ENCODE results near the gene TREML2.

TREML2 gene

DNA sequence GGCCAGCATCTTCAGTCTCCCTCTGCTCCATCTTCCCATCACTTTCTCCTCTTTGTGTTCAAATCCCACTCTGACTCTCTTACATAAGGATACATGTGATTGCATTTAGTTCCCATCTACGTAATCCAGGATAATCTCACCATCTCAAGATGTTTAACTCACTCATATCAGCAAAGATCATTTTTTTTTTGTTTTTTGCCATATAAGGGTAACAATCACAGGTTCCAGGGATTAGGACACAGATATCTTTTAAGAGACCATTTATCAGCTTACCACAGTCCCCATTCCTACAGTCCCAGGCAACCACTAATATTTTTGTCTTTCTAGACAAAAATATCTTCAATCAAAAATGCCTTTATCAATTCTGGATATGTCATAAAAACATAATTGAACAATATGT, 3.2 kb upstream of the TREML2 start:
- ChIA-PET POLR2A (no interaction called here), CTCF (interaction anchor here (1.5 to 2.0 kb wide), 2 partner anchors 22 to 75 kb away, joined by 3 to 4 read pairs; no protein-coding TSS in a partner anchor)
- H3K4me3 ChIP-seq (ENCODE audit: low read depth, low read length) = no peak overlapping the region
- no peak overlapping the region for H3K27ac ChIP-seq (ENCODE audit: extremely low read depth, low read depth, low read length)
- no peaks in the 10 kb centered on the region for H3K9me3 ChIP-seq (ENCODE audit: control insufficient read depth, insufficient read depth, low read depth, low read length)
- no peaks in the 10 kb centered on the region for H3K4me1 ChIP-seq (ENCODE audit: control insufficient read depth, insufficient read depth, low read length)
- TF ChIP-seq ZNF132 (tag by site-specific recombination; IDR thresholded peaks at IDR 0.05; ENCODE audit: borderline replicate concordance) (no peak), ZFP69B (tag by site-specific recombination; IDR thresholded peaks at IDR 0.05) (no peak), KLF8 (tag by site-specific recombination; IDR thresholded peaks at IDR 0.05) (no peak)
- TF ChIP-seq, protein P1, sequence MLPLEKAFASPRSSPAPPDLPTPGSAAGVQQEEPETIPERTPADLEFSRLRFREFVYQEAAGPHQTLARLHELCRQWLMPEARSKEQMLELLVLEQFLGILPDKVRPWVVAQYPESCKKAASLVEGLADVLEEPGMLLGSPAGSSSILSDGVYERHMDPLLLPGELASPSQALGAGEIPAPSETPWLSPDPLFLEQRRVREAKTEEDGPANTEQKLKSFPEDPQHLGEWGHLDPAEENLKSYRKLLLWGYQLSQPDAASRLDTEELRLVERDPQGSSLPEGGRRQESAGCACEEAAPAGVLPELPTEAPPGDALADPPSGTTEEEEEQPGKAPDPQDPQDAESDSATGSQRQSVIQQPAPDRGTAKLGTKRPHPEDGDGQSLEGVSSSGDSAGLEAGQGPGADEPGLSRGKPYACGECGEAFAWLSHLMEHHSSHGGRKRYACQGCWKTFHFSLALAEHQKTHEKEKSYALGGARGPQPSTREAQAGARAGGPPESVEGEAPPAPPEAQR (tag by site-specific recombination; IDR thresholded peaks at IDR 0.05) = no peak
- no peaks in the 10 kb centered on the region for H3K36me3 ChIP-seq (ENCODE audit: control insufficient read depth in 2 of 2, insufficient read depth in 1 of 2, low read length in 2 of 2)

DNA sequence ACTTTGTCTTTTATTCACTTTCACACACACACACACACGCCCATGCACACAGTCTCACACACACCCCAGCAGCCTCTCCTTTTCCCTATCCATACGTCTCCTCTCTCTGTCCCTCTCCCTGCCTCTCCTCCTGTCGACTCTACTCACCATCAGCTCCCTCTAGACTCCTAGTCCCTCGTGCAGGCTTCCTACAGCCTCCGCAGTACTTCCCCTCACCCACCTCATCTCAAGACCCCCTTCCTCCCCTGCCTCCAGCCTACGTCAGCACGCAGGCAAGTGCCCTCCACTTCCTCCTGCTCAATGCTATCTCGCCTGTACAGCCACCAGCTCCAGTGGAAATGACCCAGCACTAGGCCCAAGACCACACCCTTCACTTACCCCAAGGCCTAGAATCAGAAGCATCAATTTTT, 820 bp upstream of the TREML2 start:
- no peaks in the 10 kb centered on the region for H3K4me1 ChIP-seq (ENCODE audit: control insufficient read depth, insufficient read depth, low read length)
- no peak overlapping the region for H3K27ac ChIP-seq (ENCODE audit: extremely low read depth, low read depth, low read length)
- H3K9me3 ChIP-seq (ENCODE audit: control insufficient read depth, insufficient read depth, low read depth, low read length) = no peaks in the 10 kb centered on the region
- CTCF ChIA-PET = interaction anchor here (0.7 to 1.6 kb wide), 4 partner anchors 10 to 844 kb away, joined by 3 to 6 read pairs (median 4); partner anchors contain the start of gene TREML4
- TF ChIP-seq ZNF473 (tag by site-specific recombination; IDR thresholded peaks at IDR 0.05) (0 out of 2 replicates have a peak, but pooled peaks have one; percentile 40), ZNF184 (tag by site-specific recombination; IDR thresholded peaks at IDR 0.05) (no peak)
- no peaks in the 10 kb centered on the region for H3K36me3 ChIP-seq (ENCODE audit: control insufficient read depth in 2 of 2, insufficient read depth in 1 of 2, low read length in 2 of 2)
- H3K4me3 ChIP-seq (ENCODE audit: low read depth, low read length) = no peak overlapping the region
- POLR2A ChIA-PET = no interaction called here

DNA sequence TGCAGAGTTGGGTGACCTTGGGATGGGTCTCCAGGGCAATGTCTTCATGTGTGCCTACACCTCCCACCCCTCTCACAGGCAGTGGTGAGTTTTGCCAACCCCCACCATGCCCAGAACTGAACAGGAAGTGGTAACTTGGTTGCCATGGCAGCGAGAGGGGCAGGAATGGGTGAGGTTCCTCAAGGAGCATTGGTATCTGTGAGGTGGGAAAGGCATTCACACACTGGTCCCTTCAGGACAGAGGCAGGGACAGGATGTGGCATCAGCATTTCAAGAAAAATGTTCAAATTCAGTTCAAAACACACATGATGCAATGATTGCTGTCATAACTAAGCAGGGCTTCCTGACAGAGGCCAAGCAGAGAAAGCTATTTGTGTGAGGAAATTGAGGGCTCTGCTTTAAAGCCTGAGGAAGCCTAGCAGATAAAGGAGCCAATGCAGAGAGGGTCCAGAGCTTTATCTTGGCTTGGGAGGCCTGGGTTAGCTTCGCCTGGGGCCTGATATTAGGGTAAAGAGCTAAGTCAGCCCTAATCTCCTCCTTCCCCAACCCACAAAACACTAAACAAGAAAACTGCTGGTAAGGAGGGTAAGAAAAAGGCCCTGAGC, 551 bp downstream of the TREML2 start:
- Histone ChIP-seq H3K27ac (ENCODE audit: extremely low read depth, low read depth, low read length) (no peak overlapping the region), H3K4me3 (ENCODE audit: low read depth, low read length) (no peak overlapping the region)

DNA sequence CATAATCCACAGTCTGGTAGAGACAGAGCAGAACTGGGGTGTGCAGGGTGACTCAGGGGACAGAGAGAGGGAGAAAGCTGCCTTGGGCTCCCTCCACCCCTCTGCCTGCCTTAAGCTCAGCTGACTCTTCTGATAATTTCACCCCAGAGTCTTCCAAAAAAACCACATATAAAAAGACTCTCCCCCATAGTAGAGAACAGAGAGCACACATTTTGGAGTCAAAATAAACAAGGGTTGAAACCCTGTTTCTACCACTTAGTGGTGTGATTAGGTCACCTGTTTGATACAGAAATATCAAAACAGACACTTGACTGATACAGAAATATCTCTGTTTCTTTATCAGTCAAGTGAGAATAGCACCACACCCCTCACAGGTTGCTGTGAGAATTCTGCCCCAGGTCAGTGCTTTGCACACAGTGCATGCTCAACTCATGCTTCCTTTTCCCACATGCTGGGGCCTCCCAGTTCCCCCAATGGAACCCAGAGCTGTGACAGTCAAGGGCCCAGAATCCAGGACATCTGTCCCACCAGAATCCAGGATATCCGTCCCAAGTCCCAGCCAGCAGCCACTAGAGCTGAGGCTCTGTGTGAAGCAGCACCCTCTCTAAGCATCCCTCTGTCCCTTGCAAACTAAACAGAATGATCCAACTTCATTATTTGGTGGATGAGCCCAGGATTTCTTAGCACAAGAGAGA, 1.2 kb downstream of the TREML2 start:
- no peak overlapping the region for H3K4me3 ChIP-seq (ENCODE audit: low read depth, low read length)
- POLR2A ChIA-PET = no interaction called here
- TF ChIP-seq ZNF175 (tag by site-specific recombination; IDR thresholded peaks at IDR 0.05) (no peak), ZBTB17 (tag by site-specific recombination; IDR thresholded peaks at IDR 0.05) (peak; percentile 74), KLF16 (tag by site-specific recombination; IDR thresholded peaks at IDR 0.05) (no peak)
- H3K36me3 ChIP-seq (ENCODE audit: control insufficient read depth in 2 of 2, insufficient read depth in 1 of 2, low read length in 2 of 2) = no peaks in the 10 kb centered on the region
- no peak overlapping the region for H3K27ac ChIP-seq (ENCODE audit: extremely low read depth, low read depth, low read length)
- H3K9me3 ChIP-seq (ENCODE audit: control insufficient read depth, insufficient read depth, low read depth, low read length) = no peaks in the 10 kb centered on the region
- no peaks in the 10 kb centered on the region for H3K4me1 ChIP-seq (ENCODE audit: control insufficient read depth, insufficient read depth, low read length)
- CTCF ChIA-PET = interaction anchor here (0.9 to 1.5 kb wide), 3 partner anchors 8 to 176 kb away, joined by 3 to 7 read pairs (median 3); no protein-coding TSS in a partner anchor

More for the DNA sequence above, 551 bp downstream of the TREML2 start:
- TF ChIP-seq ZNF311 (tag by site-specific recombination; IDR thresholded peaks at IDR 0.05; ENCODE audit: borderline replicate concordance) = no peak
- TF ChIP-seq, protein P2, sequence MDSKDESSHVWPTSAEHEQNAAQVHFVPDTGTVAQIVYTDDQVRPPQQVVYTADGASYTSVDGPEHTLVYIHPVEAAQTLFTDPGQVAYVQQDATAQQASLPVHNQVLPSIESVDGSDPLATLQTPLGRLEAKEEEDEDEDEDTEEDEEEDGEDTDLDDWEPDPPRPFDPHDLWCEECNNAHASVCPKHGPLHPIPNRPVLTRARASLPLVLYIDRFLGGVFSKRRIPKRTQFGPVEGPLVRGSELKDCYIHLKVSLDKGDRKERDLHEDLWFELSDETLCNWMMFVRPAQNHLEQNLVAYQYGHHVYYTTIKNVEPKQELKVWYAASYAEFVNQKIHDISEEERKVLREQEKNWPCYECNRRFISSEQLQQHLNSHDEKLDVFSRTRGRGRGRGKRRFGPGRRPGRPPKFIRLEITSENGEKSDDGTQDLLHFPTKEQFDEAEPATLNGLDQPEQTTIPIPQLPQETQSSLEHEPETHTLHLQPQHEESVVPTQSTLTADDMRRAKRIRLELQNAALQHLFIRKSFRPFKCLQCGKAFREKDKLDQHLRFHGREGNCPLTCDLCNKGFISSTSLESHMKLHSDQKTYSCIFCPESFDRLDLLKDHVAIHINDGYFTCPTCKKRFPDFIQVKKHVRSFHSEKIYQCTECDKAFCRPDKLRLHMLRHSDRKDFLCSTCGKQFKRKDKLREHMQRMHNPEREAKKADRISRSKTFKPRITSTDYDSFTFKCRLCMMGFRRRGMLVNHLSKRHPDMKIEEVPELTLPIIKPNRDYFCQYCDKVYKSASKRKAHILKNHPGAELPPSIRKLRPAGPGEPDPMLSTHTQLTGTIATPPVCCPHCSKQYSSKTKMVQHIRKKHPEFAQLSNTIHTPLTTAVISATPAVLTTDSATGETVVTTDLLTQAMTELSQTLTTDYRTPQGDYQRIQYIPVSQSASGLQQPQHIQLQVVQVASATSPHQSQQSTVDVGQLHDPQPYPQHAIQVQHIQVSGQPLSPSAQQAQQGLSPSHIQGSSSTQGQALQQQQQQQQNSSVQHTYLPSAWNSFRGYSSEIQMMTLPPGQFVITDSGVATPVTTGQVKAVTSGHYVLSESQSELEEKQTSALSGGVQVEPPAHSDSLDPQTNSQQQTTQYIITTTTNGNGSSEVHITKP (tag by site-specific recombination; IDR thresholded peaks at IDR 0.05) = peak; percentile 43; the same call in 1 of the 2 replicates
- ChIA-PET POLR2A (no interaction called here), CTCF (interaction anchor here (0.9 to 1.5 kb wide), 2 partner anchors 9 to 176 kb away, joined by 3 to 7 read pairs; no protein-coding TSS in a partner anchor)
- no peaks in the 10 kb centered on the region for H3K4me1 ChIP-seq (ENCODE audit: control insufficient read depth, insufficient read depth, low read length)
- no peaks in the 10 kb centered on the region for H3K36me3 ChIP-seq (ENCODE audit: control insufficient read depth in 2 of 2, insufficient read depth in 1 of 2, low read length in 2 of 2)
- no peaks in the 10 kb centered on the region for H3K9me3 ChIP-seq (ENCODE audit: control insufficient read depth, insufficient read depth, low read depth, low read length)
